ENCODE measurements around the gene NT5C2. TPM values are rescaled to one million over a fixed set of nuclear protein-coding genes. Genes with fewer than 3 reads are reported as not detected.
A peak's percentile ranks its signal among the peaks of the same experiment; 100 is the strongest.
"Not testable (repeated sequence)": the region's sequence is repeated elsewhere in the genome, so short reads cannot be mapped to it uniquely, and the experiment has no call there.

NT5C2 gene
- total RNA-seq, 4 donors from 2014 or later, result 39.6 to 86.5 (median 50.7) TPM

GRCh38 chr10:103192451-103193106, 493 bp downstream of the NT5C2 start:
- Histone ChIP-seq H3K9me3 (no peaks in the 10 kb centered on the region), H3K27ac (peak overlapping the region; percentile 92 to 94 (median 94)), H3K4me3 (peak overlapping the region; percentile 77 to 100 (median 86)), H3K27me3 (no peaks in the 10 kb centered on the region), H3K4me1 (peaks cover 0 to 25% (median 2%) of the 10 kb centered on the region in 4 donors), H3K36me3 (peaks cover 0 to 4% (median 0%) of the 10 kb centered on the region in 3 donors)
- TF ChIP-seq POLR2A (IDR thresholded peaks at IDR 0.05), result peak; percentile 38 to 47
- TF ChIP-seq CTCF (IDR thresholded peaks at IDR 0.05), result peak in 1 of 6 experiments; percentile 7
- DNase-seq, result peak; percentile 73 to 90 (median 84)

GRCh38 chr10:103192089-103192450, 1.0 kb downstream of the NT5C2 start:
- H3K4me1 ChIP-seq, result peaks cover 0 to 25% (median 2%) of the 10 kb centered on the region in 4 donors
- H3K27ac ChIP-seq, result peak overlapping the region; percentile 92 to 94 (median 94)
- peak overlapping the region; percentile 77 to 100 (median 86) for H3K4me3 ChIP-seq
- no peak for DNase-seq
- no peaks in the 10 kb centered on the region for H3K27me3 ChIP-seq
- no peaks in the 10 kb centered on the region for H3K9me3 ChIP-seq
- TF ChIP-seq CTCF (IDR thresholded peaks at IDR 0.05) (no peak), POLR2A (IDR thresholded peaks at IDR 0.05) (no peak)
- H3K36me3 ChIP-seq, result peaks cover 0 to 4% (median 0%) of the 10 kb centered on the region in 3 donors

GRCh38 chr10:103191198-103191597, 1.9 kb downstream of the NT5C2 start:
- DNase-seq, H3K36me3 ChIP-seq, H3K27ac ChIP-seq, H3K27me3 ChIP-seq, H3K9me3 ChIP-seq: not testable (repeated sequence)
- H3K4me1 ChIP-seq, result peaks cover 0 to 25% (median 2%) of the 10 kb centered on the region in 4 donors
- H3K4me3 ChIP-seq, result peak overlapping the region in 2 of 4 donors; percentile 77 to 91

GRCh38 chr10:103188853-103189252, 4.2 kb downstream of the NT5C2 start:
- Histone ChIP-seq H3K9me3 (no peaks in the 10 kb centered on the region), H3K27ac (no peak overlapping the region), H3K36me3 (peaks cover 0 to 4% (median 0%) of the 10 kb centered on the region in 3 donors), H3K4me1 (peaks cover 0 to 44% (median 2%) of the 10 kb centered on the region in 4 donors), H3K27me3 (no peaks in the 10 kb centered on the region), H3K4me3 (no peak overlapping the region)
- TF ChIP-seq CTCF (IDR thresholded peaks at IDR 0.05), result no peak
- no peak for TF ChIP-seq POLR2A (IDR thresholded peaks at IDR 0.05)
- DNase-seq, result no peak

GRCh38 chr10:103186128-103186527, 6.9 kb downstream of the NT5C2 start:
- Histone ChIP-seq H3K27me3 (no peaks in the 10 kb centered on the region), H3K4me3 (no peak overlapping the region), H3K27ac (no peak overlapping the region), H3K9me3 (no peaks in the 10 kb centered on the region), H3K36me3 (peaks cover 0 to 4% (median 0%) of the 10 kb centered on the region in 3 donors), H3K4me1 (peaks cover 0 to 40% (median 0%) of the 10 kb centered on the region in 4 donors)
- TF ChIP-seq CTCF (IDR thresholded peaks at IDR 0.05), result no peak
- TF ChIP-seq POLR2A (IDR thresholded peaks at IDR 0.05), result no peak
- DNase-seq, result no peak

- Histone ChIP-seq H3K9me3 (no peaks in the 10 kb centered on the region), H3K36me3 (peaks cover 0 to 14% (median 0%) of the 10 kb centered on the region in 3 donors), H3K27me3 (no peaks in the 10 kb centered on the region), H3K4me1 (peaks cover 0 to 28% (median 0%) of the 10 kb centered on the region in 4 donors), H3K4me3 (peak overlapping the region in 1 of 4 donors; percentile 6), H3K27ac (no peak overlapping the region)
- DNase-seq, result no peak
- TF ChIP-seq CTCF (IDR thresholded peaks at IDR 0.05), result no peak
- no peak for TF ChIP-seq POLR2A (IDR thresholded peaks at IDR 0.05)
Observed at GRCh38 chr10:103184615-103185014, 8.5 kb downstream of the NT5C2 start.

GRCh38 chr10:103183991-103184451, 9.1 kb downstream of the NT5C2 start:
- peak overlapping the region in 1 of 4 donors; percentile 6 for H3K4me3 ChIP-seq
- not testable (repeated sequence) for DNase-seq, H3K9me3 ChIP-seq, H3K27me3 ChIP-seq, H3K27ac ChIP-seq
- peaks cover 0 to 28% (median 0%) of the 10 kb centered on the region in 4 donors for H3K4me1 ChIP-seq
- H3K36me3 ChIP-seq, result peaks cover 0 to 14% (median 0%) of the 10 kb centered on the region in 3 donors
